ENCODE measurements around the gene WDR41. TPM values are rescaled to one million over a fixed set of nuclear protein-coding genes. Genes with fewer than 3 reads are reported as not detected.

Gene WDR41
- total and polyA plus RNA-seq, 2 of the 4 experiments (the other 2 are of a cell fraction) = 38.1 to 72.1 TPM

GRCh38 chr5:77491783-77492652 lies at the start of gene WDR41 (continued):
- no peak for TF ChIP-seq RFX5 (IDR thresholded peaks at IDR 0.05; ENCODE audit: low read depth, low read length)
- TF ChIP-seq RAD21 (IDR thresholded peaks at IDR 0.05; ENCODE audit: low read length) = peak; percentile 83
- TF ChIP-seq CEBPB (IDR thresholded peaks at IDR 0.05; ENCODE audit: low read depth, low read length) = 0 out of 2 replicates have a peak, but pooled peaks have one; percentile 17
- TF ChIP-seq MXI1 (IDR thresholded peaks at IDR 0.05; ENCODE audit: borderline replicate concordance, low read depth, low read length) = 0 out of 2 replicates have a peak, but pooled peaks have one; percentile 12
- TF ChIP-seq ELK1 (IDR thresholded peaks at IDR 0.05; ENCODE audit: borderline replicate concordance, low read depth, low read length) = no peak
- TF ChIP-seq BHLHE40 (IDR thresholded peaks at IDR 0.05; ENCODE audit: low read depth, low read length) = peak; percentile 83

All from IMR-90 (cell line).